GM18526 (cell line): ENCODE measurements around the gene LARP4B.

ENCODE experiments used
- POLR2A ChIP-seq: IDR thresholded peaks from 3 replicates; pipeline ENCODE4 v1.6.1; 2011; ENCODE audit not compliant: insufficient read length; ENCODE audit errors: extremely low read depth

Gene LARP4B

DNA sequence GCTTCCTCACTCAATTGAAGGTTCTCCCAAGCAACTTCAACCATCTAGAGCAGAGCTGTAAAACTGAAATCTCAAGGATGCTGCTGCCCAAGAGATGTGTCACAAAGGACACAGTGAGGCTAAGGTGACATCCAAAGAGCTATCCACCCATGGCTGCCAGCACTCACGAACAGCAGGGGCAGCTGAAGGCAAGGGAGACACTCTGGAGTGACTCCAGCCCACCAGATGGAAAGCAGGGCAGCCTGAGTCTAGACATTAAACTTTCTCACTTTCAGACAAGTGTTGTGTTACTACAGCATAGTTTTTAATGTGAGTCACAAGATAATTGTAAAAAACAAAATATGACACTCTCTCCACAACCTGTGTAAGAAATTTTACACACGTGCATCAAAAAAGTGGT is 113.5 kb downstream of the LARP4B start:
- no peak for TF ChIP-seq POLR2A

DNA sequence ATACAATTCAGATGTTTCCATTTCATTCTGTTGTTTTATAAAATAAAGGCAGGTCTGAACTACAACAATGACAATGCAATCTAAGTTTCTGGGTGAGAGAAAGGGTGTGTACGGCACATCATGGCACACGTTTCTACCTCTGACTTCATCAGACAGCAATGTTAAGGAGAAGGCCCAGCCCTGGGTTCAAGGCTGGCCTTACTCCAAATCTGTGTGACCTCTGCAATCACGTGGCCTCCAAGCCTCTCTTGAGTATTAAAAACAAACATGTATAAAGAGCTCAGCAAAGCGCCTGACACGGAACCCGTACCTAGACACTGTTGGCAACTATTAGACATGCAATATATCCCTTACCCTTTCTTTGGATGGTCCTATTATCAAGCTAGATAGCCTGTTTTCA is 114.1 kb downstream of the LARP4B start:
- TF ChIP-seq POLR2A: no peak

DNA sequence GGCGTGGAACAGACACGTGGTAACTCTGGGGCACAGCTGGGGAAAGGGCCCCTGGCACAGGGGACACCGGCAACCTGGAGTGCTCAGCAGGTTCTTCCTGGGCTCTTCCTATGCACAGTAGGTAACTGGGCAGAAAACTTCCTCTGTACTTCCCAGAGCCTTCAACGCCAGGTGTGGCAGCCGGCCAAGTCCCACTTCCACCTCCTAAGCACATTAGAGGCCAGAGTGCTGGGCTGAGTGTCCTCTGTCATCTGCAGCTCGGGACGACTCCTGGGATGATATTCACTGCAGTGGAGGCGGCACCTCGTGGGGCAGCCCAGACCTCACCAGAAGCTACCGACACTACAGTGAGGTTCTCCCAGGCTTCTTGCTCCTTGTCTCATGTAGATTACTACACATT is 114.5 kb downstream of the LARP4B start:
- TF ChIP-seq POLR2A: no peak

DNA sequence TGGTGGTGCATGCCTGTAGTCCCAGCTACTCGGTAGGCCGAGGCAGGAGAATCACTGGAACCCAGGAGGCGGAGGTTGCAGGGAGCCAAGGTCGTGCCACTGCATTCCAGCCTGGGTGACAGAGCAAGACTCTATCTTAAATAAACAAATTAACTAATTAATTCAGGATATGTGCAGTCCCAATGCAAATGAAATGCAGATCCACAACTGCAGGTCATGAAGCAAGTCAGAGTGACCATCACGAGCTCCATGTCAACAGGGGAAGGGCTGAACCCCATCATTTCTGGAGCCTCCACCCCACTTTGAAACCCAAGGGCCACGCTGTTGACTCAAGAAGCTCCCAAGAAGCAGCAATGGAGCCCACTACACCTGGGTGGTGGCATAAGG is 115.4 kb downstream of the LARP4B start:
- TF ChIP-seq POLR2A: no peak

DNA sequence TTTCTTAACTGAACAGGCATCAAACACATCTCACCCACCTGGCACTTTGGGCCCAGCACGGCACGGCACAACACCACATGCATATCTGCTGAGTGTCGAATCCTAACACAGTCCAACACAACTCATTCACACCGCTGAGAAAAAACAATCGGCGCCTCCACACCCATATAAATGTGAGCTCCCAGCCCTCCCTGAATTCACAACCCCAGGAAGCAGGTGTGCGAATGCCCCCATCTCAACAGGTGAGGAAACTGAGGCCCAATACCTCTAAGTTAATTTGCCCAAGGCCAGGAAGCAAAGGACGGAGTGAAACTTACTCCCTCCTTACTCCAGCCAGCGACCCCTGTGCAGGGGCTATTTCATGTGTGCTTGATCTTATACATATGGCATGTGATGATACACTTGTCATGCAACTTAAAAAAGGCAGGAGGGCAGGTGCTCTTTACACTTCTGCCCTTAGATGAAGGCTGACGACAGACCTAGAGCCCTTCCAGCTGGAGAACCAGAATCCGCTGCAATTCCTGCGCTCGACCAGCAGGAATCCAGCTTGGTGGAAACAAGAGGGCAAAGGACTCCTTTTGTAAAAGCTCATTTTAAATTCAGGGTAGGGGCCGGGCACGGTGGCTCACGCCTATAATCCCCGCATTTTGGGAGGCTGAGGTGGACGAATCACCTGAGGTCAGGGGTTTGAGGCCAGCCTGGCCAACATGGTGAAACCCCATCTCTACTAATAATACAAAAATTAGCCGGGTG is 116.0 kb downstream of the LARP4B start:
- no peak for TF ChIP-seq POLR2A

DNA sequence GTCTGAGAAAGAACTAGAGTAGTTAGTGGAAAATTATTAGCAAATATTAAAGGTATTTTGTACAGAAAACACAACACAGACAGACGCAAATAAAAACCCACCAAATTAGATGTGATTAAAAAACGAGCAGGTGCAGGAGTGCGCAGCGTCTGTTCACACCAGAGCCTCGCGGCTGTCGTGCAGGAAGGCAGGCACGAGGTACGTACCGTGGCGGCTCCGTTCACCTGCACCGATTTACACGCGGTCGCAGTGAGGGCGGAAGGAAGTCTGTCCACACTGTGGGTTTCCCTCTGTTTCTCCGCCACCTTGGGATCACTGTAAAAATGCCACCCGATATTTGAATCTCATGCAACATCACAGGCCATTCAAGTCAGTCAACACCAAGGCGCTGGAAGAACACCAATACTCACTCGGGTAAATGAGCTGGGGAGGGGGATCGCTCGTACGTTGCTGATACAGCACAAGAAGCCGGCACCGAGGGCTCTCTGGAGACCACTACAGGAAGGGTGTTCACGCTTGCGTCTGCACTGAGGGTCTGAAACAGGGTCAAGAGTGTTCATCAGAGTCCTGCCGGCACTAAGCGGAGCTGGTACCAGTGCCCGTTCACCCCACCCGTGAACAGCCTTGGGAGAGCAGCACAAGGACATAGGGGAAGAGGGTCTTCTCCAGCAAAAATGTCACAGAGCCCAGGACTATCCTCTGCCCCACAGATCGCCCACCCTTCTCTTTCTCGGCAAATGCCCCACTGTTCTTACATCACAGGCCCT is 116.8 kb downstream of the LARP4B start:
- no peak for TF ChIP-seq POLR2A

DNA sequence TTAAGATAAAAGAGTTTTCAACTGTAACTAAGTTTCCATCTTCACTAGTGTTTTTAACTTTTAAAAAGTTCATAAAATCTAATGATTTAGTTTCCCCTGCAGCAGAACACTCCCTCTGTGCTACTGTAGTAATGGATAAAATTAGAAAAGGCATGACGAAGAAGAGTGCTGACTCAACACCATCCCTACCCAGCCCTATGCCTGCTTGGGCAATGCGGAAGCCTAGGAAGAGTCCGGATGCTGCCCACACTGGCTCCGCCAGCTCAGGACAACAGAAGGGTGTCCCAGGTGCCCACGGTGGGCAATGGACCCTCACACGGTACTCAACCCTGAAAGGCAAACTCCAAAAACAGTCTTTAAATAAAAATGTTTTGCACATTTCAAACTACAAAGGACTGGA is 118.2 kb downstream of the LARP4B start:
- no peak for TF ChIP-seq POLR2A

DNA sequence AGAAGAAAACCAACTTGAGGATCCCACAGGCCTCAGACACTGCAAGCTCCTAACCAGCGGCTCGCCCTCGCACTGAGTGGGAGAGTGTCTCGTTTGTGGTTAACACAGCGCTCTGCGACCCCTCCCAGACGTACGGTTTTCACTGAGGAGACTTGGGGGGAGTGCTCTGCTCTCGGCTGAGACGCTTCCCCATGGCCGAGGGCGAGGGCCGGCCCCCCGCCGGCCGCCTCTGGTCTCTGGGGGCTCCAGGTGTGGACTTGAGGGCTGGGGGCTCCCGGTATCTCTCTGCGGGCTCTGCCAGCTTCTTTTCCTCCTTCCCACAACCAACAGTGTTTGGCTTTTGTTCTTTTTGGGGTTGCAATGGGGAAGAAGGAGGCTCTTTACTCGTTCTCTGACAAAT is 118.7 kb downstream of the LARP4B start:
- no peak for TF ChIP-seq POLR2A

DNA sequence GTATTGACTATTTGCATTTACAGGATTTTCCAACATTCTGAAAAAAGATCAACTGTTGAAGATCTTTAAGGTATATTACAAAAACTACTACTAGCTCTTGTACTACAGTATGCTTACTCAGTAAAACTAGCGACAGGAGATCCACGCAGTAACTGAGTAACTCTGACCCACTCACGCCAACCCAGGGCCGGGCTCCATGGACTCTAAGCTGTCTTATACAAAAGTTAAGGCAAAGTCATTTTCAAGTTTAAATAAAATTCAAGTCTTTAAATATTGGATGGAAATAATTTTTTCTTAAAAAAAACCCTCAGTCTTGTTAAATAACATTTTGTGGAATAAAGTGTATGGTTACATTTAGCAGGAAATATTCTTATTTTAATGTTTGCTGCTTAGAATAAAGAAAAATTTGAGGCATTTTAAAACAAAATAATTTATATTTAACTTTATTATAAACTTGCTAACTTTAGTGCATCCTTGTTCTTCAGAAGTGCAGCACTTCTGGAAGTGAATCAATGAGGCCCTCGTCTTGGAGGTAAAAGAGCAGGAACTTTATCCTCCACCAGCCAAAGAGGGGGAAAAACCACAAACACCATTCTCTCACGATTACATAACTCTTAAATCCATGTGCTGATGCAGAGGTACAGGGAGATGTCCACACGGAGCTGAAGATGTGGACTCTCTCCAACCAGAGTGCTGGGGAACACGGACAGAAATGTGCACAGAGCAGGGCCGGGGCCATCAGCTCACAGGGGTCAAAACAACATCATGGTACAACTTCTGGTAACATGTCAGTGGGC is 119.9 kb downstream of the LARP4B start:
- TF ChIP-seq POLR2A: no peak

DNA sequence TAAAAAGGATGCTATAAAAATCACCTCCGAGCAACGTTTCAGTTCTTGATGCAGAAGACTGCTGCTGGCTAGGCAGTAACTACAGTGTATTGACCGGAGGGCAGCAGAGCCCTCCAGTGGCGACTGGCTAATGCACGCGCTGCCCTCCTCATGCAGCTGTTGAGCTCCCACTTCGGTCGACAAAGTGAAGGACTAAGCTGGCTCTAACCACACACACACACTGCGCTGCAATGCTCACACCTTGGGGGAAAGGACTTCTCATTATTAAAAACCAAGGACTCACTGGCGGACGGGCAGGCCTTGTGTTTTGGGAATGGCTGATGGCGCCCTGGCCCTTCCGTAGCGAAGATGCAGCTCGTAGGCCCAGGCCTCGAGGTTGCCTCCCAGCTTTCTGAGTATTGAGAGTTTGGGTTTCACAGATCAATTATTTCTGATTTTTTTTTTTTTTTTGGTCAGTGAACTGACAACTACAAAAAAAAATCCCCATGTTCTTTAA is 121.1 kb downstream of the LARP4B start:
- no peak for TF ChIP-seq POLR2A

DNA sequence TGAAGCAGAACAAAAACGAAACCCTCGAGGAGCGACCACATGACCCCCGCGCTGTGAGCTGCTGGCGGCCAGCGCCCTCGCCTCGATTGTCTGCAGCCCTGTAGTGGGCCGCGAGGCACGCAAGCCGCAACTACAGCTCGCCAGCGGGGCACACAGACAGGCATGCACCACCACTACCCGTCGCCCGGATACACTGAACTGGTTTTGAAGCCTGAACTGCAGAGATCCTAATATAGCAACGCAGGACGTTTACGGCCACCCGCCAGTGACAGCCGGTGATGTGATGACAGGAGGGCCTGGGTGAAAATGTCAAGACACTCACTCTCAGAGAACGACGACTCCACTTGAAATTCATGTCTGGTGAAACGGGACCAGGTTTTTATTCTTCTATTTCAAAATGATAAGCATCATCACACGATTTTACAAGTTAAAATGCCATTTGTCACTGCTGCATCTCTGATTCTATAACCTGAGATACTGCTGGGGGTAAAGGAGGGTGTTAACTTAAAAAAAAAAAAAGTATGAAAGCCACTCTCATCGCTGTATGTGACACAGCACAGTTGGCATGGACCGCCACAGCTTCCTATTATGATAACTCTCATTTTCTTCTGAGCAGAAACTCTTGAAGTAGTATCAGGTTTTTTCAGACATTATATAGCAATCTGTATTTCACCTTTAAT is 121.7 kb downstream of the LARP4B start:
- TF ChIP-seq POLR2A: no peak

DNA sequence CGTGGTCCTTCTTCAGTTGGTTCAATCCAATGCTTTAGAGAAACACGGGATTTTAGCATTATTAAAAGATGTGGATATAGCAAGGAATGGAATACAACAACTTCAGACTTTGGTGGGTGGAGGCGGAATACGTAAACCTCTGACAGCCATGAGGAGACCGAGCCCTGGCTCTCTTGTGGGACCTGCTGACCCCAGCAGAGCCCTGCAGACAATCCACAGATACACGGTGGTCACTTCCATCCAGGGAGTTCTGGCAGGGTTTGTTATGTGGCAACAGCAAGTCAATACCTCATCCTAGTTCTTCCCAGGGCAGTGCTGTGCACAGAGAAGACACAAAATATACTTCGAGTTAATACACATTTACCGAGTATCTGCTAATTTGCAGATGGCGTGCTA is 123.5 kb downstream of the LARP4B start:
- TF ChIP-seq POLR2A: no peak

DNA sequence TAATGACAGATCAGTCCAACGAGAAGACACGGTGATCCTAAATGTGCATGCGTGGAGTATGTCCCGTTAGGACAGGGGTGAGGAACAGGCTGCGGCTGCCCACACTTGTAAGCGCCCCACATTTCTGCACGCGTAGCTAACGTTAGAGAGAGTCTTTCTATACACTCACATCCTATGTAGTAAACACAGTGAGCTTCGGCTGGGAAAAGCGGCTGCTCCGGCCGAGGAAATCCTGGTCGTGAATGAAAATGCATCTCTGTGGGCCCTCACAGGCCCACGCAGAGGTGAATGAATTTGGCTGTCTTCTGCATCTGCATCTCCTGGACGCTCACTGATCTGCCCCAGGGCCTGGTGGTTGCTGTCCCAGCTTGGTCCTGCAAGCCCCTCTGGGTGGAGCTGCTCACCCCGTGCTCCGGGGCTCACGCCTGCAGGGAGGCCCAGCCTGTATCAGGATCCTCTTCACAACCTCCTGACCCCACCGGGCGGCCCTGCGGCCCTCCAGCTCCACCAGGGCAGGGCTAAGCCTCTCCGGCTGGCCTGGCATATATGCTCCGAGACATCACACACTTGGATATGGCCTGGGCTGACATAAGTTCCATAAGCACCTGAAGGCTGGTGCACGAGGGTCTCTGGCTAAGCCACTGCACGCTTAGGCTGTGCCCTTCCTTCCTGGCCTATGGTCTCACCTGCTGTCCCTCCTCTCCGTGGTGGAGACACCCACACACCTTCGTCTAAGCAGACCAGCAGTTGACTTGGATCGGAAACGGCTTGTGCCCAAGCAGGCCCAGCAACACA is 124.1 kb downstream of the LARP4B start:
- no peak for TF ChIP-seq POLR2A

DNA sequence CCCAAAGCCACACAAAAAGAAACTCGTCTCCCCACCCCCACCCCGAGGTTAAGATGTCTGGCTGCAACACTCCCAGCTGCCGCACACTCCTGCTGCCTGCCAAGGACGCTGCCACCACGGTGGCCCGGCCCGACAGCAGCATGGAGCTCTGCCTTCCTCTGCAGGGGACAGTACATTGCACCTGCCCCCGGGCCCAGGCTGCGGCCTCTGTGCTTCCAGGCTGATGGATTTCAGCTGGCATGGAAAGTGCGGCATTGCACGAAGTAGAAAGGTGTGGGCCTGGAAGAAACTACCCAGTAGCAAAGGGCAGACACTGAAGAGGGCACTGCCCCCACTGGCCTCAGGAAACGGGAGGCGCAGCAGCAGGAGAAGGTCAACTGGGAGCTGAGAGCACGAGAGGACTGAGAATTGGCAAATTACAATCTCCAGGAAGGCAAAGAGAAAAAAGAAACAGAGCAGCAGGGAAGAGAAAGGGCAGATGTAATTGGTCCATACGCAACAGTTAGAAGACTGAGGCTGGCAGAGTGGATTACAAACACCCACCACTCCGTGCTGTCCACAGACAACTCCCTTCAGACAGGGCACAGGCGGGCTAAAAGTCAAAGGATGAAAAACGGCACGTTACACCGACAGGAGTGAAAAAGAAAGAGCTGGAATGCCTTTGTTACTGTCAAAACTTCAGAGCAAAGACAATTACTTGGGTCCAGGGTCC is 124.9 kb downstream of the LARP4B start:
- no peak for TF ChIP-seq POLR2A

DNA sequence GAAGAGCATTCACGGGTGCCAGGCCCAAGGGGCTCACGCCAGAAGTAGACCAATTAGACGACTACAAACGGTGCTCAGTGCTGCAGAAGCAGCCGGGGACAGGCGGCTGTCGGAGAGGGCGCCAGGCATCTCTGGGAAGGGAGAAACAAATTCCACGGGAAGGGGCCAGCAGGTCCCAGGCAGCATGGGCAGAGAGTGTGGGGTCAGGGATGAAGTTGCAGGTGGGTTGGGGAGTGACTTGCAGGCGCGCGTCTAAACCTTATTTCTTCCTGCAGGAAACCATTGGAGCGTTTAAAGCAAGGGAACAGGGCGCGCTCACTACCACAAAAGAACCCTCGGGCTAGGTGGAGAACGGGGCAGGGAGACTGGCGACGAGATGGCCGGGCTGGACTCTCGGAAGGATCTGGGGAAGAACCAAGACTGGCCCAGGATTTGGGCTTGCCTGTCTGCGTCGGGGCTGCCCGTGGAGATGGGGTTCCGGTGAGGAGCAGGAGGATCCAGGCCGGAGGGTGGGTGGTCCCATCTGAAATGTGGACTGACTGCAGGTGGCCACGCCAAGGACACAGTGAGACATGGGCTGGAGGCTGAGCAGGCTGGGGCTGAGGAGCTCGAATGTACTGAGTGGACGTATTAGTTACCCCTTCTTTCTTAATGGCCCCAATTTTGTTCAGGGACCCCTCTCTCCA is 125.7 kb downstream of the LARP4B start:
- TF ChIP-seq POLR2A: no peak
